ENCODE results near the gene PPP1R1B. TPM values are rescaled to one million over a fixed set of nuclear protein-coding genes. Genes with fewer than 3 reads are reported as not detected.

The PPP1R1B gene
- polyA plus RNA-seq, 1 donor from 2014 or later: 1.8 TPM

- Histone ChIP-seq H4K20me1 (ENCODE audit: insufficient read depth) (no peaks in the 10 kb centered on the region), H3K4me3 (ENCODE audit: low read length) (no peak overlapping the region), H3K27me3 (ENCODE audit: insufficient read depth, low read depth, low read length) (no peaks in the 10 kb centered on the region), H3K4me2 (ENCODE audit: low read length) (no peak overlapping the region), H3K9me3 (ENCODE audit: low read length) (no peaks in the 10 kb centered on the region), H3K36me3 (ENCODE audit: insufficient read depth, low read length) (no peaks in the 10 kb centered on the region), H3K9ac (ENCODE audit: low read length) (no peak overlapping the region), H3K9me2 (ENCODE audit: insufficient read depth, low read length) (no peaks in the 10 kb centered on the region), H3K27ac (ENCODE audit: low read length) (no peak overlapping the region), H2AFZ (ENCODE audit: low read depth, low read length) (no peak overlapping the region), H3K79me2 (replicated peaks; ENCODE audit: insufficient read depth, low read length) (no peaks in the 10 kb centered on the region), H3F3A (ENCODE audit: insufficient read depth, low read length, poor library complexity, severe bottlenecking) (no peaks in the 10 kb centered on the region)
- TF ChIP-seq EZH2 (IDR thresholded peaks at IDR 0.05; ENCODE audit: borderline replicate concordance, insufficient read depth, low read length, poor library complexity, severe bottlenecking): no peak
- no peak for TF ChIP-seq REST (IDR thresholded peaks at IDR 0.05; ENCODE audit: borderline replicate concordance)
- no peak for TF ChIP-seq CTCF (IDR thresholded peaks at IDR 0.05; ENCODE audit: poor library complexity, severe bottlenecking)
- no peak for TF ChIP-seq MXI1 (conservative IDR thresholded peaks at IDR 0.05; ENCODE audit: poor library complexity, severe bottlenecking)
- TF ChIP-seq TAF1 (IDR thresholded peaks at IDR 0.05; ENCODE audit: low read depth): no peak
- no peak for TF ChIP-seq EP300 (conservative IDR thresholded peaks at IDR 0.05; ENCODE audit: poor library complexity, severe bottlenecking)
Observed at GRCh38 chr17:39677542-39678339, 51.0 kb downstream of the PPP1R1B start.

GRCh38 chr17:39678340-39679116 is 51.8 kb downstream of the PPP1R1B start:
- Histone ChIP-seq H3K27ac (ENCODE audit: low read length) (no peak overlapping the region), H3K4me3 (ENCODE audit: low read length) (no peak overlapping the region), H3K4me2 (ENCODE audit: low read length) (no peak overlapping the region), H2AFZ (ENCODE audit: low read depth, low read length) (no peak overlapping the region), H3K9me3 (ENCODE audit: low read length) (no peaks in the 10 kb centered on the region), H4K20me1 (ENCODE audit: insufficient read depth) (no peaks in the 10 kb centered on the region), H3K9ac (ENCODE audit: low read length) (no peak overlapping the region), H3K79me2 (replicated peaks; ENCODE audit: insufficient read depth, low read length) (no peaks in the 10 kb centered on the region), H3K27me3 (ENCODE audit: insufficient read depth, low read depth, low read length) (no peaks in the 10 kb centered on the region), H3F3A (ENCODE audit: insufficient read depth, low read length, poor library complexity, severe bottlenecking) (no peaks in the 10 kb centered on the region), H3K9me2 (ENCODE audit: insufficient read depth, low read length) (no peaks in the 10 kb centered on the region), H3K36me3 (ENCODE audit: insufficient read depth, low read length) (no peaks in the 10 kb centered on the region)
- TF ChIP-seq TAF1 (IDR thresholded peaks at IDR 0.05; ENCODE audit: low read depth) (no peak), REST (IDR thresholded peaks at IDR 0.05; ENCODE audit: borderline replicate concordance) (no peak), EP300 (conservative IDR thresholded peaks at IDR 0.05; ENCODE audit: poor library complexity, severe bottlenecking) (no peak), CTCF (IDR thresholded peaks at IDR 0.05; ENCODE audit: poor library complexity, severe bottlenecking) (no peak), MXI1 (conservative IDR thresholded peaks at IDR 0.05; ENCODE audit: poor library complexity, severe bottlenecking) (no peak), EZH2 (IDR thresholded peaks at IDR 0.05; ENCODE audit: borderline replicate concordance, insufficient read depth, low read length, poor library complexity, severe bottlenecking) (no peak), RAD21 (conservative IDR thresholded peaks at IDR 0.05) (no peak), SMC3 (conservative IDR thresholded peaks at IDR 0.05; ENCODE audit: poor library complexity) (no peak), POLR2AphosphoS5 (IDR thresholded peaks at IDR 0.05) (no peak)
